ENCODE measurements around the gene RALB.
"Not testable (repeated sequence)": the region's sequence is repeated elsewhere in the genome, so short reads cannot be mapped to it uniquely, and the experiment has no call there.

RALB gene

DNA sequence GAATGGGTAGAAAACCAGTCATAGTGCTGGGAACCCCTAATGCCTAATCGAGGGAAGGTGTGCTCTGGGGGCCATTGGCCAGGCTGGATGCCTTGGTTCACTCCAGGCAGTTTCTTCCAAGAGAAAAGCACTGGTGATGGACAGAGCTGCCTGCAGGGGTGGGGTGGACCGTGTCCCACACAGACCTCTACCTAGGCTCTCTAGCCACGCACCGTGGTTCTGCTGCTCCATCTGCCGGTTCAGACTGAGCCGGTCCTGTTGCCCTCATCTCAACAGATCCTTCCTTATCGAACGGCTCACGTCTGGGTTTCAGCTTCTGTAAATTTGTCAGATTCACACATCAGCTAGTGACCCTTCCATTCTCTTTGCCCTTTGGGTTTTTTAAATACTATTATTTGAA, 46.4 kb downstream of the RALB start:
- no peak for DNase-seq

DNA sequence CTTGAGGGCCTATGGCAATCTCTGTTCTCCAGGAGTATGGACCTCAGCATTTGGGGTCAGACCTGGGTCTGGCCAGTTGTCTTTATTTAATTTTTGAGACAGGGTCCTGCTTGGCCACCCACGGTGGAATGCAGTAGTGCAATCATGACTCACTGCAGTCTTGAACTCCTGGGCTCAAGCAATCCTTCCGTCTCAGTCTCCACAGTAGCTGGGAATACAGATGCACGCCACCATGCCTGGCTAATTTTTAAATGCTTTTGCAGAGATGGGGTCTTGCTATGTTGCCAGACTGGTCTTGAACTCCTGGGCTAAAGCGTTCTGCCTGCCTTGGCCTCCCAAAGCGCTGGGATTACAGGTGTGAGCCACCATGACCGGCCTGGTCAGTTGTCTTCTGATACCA, 46.9 kb downstream of the RALB start:
- DNase-seq, result no peak

DNA sequence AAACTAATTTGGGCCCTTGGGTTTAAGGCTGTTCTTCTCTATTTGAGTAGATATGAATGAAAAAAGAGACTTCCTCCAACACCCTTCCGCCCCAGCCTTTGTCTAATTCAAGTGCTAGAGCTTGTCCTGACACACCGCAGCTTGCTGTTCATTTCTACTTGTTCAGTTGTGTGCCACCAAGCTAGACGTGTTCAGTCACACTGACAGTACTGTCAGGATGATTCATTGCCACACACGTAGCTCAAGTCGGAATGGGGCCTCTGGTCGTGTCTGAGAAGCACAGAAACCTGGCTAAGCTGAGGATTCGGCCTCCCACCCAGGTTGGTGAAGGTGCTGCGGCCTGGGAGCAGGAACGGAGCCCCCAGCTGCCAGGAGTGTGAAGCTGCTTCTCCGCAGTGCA, 47.7 kb downstream of the RALB start:
- DNase-seq, result no peak

- no peak for DNase-seq
Observed at GRCh38 chr2:120301284-120301683, 48.6 kb downstream of the RALB start.

DNA sequence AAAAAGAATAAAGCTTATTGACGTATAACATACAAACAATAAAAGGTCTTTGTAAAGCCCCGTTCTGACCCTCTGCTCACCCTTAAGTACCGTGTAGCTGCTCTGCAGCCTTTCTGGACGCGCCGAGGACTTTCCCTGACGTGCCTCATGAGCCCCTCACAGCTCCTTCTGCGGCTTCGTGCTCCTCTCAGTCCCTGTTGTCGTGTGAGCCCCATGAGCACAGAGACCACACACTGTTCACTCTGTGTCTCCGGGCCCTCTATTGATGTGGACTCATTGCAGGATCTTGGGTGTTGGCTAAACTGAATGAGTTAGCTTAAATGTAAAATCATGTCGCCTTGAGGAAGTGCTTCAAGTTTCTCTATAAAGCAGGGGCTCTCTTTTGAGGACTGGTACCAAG, 49.6 kb downstream of the RALB start:
- DNase-seq, result no peak

DNA sequence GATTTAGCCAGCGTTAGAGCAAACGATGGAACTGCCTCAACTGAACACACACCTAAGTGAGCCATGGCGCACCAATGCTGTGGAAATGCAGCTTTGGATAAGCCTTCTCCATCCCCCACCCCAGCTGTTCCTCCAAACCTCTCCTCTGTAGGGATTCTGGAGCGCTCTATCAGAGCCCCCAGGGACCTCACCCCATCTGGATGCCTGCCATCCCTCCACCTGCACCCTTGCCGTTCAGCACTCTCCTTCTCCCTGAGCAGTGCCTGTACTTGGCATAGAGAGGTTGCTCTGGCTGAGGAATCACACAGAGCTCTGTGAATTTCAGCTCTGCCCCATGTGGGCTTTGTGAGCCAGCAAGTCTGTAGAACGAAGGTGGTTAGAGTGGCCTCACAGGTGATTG, 50.5 kb downstream of the RALB start:
- no peak for DNase-seq

DNA sequence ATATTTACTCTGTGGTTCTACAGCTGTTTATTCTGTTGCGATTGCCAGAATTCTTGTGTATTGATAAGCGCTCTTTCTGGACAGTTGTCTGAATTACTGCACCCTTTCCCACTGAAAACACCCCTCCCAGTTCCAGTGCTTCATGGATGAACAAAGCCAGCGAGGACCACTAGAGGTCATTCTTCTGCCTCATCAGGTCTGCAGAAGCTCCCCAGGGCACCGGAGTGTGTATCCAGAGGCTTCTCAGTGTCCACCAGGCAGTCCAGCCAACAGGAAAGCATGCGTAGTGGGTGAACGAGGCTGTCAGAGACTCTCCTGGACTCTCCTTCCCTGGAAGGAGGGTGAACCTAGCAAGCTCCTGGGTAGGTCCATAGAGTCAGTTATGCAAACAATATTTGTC, 52.6 kb downstream of the RALB start:
- DNase-seq, result no peak

DNA sequence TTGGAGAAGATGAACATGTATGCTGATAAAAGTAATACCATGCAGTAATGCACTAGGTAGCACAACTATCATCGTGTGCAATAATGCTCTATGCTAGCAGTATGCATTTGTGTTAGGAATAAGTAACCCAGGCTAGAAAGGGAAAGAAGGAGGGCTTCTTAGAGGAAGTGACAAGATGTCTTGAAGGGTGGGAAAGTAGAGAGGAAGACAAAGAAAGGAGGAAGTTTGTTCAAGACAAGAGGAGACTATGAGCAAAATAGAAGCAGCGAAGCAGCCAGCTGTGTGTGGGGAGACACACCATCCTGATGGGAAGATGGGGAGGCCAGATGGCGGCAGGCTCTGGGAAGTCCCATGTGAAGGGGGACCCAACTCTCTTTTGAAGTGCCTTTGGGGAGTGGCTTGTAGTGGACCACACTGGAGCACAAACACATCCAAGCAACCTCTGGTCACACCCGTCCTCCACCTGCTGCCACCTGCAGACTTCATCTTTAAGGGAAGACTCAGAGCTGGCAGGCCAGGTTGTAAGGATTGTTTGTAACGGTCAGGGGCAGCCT, 53.4 kb downstream of the RALB start:
- no peak for DNase-seq

DNA sequence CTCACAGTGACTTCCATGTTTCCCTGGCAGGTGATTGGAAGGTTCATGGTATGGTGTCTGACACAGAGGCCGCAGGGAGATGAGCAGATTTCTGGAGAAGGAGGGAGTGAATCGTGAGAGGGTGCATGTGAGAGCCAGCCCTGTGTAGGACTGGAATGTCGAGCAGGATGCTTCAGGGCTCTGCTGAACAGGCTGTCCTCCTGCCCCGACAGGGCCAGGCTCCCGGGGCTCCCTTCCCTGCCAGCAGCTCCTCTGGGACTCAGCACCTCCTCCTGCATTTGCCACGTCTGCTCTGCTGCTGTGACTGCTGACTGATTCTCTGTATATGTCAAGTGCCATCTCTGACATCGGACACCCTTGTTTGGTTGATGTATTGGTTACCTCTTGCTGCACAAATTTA, 54.8 kb downstream of the RALB start:
- DNase-seq, result no peak

GRCh38 chr2:120308038-120308910, 55.6 kb downstream of the RALB start:
- no peak for DNase-seq

GRCh38 chr2:120310136-120310535, 57.5 kb downstream of the RALB start:
- DNase-seq, result no peak

- DNase-seq, result not testable (repeated sequence)
Observed at GRCh38 chr2:120310841-120311240, 58.2 kb downstream of the RALB start.

GRCh38 chr2:120312076-120312475, 59.4 kb downstream of the RALB start:
- DNase-seq, result no peak

DNA sequence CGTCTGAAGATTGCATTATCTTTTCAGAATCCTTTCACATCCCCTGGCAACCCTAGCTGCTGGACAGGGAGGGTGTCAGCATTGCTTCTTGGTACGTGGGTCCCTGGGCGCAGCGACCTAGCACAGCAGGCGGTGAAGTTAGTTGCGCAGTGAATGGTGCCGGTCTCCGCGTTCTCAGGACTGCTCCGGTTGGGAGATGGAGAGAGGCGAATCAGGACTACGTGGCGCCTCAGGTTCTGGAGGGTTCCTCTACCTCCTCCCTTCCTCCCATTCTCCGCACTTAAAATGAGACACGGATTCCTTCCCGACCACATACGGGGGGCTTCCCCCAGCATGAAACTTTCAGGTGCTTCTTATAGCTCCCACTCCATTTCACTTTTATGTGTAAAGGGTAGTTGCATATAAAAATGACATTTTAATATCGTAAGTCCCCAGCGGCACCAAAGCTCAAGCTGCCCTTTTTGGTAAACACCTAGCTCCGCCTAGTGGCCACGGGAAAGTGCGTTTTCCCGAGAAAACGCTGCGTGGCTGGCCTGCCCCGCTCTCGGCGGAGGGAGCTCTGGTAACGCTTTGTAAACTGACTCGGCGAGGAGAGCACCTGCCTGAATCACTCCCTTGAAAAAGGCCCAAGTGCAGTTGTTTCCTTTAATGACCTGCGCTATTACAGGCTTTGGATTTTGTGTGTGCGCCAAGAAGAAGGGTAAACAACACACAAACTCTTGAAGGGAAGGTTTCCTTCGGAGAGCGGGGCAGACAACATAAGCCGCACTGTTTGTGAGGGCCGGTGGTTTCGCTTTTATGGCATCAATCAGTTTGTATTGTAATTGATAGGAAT, 60.4 kb downstream of the RALB start:
- DNase-seq, result peak; percentile 69

DNA sequence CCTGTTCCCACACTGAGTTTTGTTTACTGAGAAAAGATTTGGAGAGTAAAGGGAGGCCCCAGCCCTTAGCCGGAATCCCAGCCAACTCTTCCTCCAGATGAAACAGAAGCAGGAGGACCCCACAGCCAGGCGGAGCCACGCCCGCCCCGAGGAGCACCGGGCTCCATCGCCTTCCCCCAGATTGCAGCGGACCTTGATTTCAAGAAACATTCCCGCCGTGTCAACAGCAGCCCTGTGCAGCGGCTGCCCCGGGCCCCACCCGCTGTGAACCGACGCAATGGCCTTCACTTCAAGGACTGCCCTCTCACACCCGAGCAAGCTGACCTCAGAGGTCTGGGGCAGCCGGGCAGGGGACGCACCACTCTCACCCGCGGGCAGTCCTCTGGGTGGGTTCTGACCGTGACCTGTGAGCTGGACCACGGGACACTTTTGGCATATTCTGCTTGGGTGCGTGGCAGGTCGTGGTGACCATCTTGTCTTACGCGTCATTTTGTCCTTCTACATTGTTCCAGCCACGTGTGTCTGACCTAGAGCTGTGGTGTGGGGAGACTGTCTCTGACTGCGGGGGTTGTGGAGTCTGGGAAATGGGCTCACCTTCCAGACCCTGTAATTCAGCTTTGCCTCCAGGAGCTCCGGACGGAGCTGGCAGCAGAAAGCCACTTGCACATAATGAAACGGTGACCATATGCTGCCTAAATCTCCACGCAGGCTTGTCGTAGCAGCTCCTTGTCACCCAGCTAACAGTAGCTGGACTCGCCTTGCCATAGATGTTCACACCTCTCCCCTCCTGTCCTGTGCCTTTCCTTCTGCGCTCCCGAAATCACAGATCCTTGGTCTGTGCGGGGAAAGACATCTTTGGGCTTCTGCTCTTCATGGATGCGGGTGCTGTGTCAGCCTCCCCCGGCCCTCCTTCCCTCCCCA, 61.3 kb downstream of the RALB start:
- DNase-seq, result no peak

DNA sequence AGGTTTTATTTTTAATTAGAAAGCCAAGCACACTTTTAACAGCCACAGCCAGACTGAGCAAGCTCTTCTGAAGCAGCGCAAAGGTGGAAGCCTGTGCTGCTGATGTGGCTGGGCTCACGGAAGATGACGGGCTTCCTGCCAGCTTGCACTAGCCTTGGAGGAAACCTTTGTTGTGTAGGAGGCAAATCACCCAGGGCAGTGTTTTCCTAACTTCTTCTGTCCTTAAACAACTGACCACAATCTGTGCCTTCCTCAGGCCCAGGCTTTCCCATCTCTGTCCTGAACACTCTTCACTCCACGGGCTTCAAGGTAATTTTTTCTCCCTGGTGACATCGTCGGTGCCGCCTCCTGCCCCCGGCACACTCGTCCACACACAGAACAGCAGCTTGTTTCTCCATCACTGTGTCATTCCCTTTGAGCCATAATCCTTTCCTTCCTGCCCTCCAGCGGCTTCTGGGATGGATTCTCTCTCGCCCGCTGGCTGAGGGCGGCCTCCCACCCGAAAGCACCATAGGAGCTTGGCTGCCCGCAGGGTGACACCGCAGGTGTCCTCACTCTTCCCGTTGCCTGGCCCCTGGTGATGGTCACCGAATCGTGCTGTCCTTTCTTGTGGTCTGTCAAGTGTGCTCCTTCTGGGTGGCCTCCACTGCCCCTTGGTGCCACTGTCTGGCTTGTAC, 62.2 kb downstream of the RALB start:
- DNase-seq, result no peak

DNA sequence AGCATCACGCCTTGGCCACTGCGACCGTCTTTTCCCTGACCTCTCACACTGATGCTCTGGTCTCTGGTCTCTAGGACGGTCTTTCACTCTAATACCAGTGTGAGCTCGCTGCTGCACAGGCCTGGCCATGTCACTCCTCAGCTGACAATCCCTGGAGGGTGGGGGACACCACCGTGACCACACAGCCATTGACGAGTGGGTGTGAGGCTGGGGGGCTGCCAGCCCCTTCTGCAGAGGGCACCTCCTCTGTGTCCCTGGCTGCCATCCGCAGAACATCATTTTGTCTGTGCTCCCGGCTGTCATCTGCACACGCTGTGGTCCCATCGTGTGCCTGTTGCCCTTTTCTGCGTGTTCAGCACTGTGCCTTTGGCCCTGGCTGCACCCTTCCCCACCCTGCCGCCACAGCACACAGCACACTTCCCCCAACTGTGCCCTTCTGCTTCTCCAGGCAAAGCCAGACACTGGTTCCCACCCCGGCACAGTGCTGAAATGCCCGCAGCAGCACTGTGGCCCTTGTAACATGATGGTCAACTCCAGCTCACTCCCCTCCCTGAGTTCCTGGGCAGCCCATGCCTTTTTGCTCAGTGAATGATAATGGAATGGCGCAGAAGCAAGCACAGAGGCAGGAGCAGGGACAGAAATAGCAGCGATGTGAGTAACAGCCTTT, 62.8 kb downstream of the RALB start:
- DNase-seq, result no peak

DNA sequence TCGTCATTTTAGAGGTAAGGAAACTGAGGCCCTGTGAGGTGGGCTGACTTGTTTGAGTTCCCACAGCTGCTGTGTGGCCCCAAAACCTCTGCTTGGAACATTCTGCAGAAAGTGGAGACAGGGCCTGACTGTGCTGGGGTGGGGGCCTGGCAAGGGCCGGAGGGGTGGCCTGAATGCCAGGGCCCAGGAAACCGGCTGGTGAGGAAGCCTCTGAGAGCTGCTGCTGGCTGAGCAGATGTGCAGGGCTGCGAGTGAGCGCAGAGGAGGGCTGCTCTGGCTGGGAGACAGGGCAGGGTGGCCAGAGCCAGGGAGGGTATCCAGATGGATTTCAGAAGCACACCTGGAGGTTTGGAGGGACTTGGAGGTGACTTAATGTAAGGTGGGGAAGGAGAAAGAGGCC, 63.4 kb downstream of the RALB start:
- no peak for DNase-seq

DNA sequence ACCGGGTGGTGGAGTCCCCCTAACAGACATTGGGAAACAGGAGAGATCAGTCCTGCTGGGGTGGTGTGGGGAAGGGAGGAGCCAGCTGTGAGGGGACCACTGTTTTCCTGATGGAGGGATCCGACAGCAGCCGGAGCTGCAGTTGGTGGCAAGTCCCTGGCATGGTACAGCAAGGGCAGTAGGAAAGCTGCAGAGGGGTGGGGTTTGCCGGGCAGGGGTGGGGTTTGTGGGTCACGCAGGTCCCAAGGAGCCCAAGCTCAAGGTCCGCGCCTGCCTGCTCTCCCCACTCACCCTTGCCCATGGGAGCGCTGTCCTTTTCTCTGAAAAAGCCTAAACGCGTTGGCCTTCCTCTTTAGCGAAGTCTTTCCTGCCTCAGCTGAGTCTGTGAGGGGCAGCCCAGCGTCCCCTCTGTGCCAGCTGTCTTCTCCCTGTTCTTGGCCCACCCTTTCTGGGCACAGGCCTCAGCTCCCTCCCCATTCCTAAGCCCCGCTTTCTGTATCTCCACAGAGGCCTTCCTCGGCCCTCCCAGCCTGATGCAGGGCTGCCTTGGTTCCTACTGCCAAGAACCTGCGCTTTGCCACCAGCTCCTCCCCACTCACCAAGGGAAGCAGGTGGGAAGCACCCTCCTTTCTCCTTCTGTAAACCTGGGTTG, 64.0 kb downstream of the RALB start:
- DNase-seq, result no peak

GRCh38 chr2:120317180-120317533, 64.5 kb downstream of the RALB start:
- DNase-seq, result no peak

DNA sequence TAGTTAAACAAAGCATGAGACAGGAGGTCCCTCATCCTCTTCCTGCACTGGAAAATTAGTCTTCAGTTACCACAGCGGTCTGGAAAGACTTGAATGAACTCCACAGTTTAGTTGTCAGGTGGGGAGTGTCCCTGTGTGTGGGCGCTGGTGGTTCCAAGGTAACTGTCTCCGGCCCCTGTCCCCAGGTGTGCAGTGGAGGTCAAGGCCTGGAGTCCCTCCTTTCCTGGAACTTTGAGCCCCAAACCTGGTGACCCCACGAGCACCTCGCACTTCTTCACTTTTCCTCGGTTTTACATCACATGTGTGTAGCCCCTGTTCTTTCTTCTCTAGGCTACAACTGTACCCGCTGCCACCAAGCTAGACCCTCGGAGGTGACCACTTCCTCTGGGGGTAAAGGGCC, 65.3 kb downstream of the RALB start:
- no peak for DNase-seq

Measured in NCI-H2029 treated with DMSO at 0.1 percent for 48 hours (cell line).